H9 (cell line): ENCODE data around the gene ANO9. TPM values are rescaled to one million over a fixed set of nuclear protein-coding genes. Genes with fewer than 3 reads are reported as not detected.

Source experiments
- DNase-seq: peaks from one replicate; pipeline ENCODE4 v3.0.0-alpha.2; 2017
- H2AFZ ChIP-seq: one replicate; pipeline ENCODE4 v1.6.1; 2013; ENCODE audit warnings: mild to moderate bottlenecking, low read length, control low read depth, moderate library complexity
- H2AK5ac ChIP-seq: 2 replicates; pipeline ENCODE4 v1.6.1; 2013; ENCODE audit warnings: low read length, control low read depth, mixed read lengths; ENCODE audit not compliant: insufficient read length
- H2BK120ac ChIP-seq: one replicate; pipeline ENCODE4 v1.6.1; 2013; ENCODE audit warnings: low read depth, mild to moderate bottlenecking, low read length, control low read depth, inconsistent platforms; ENCODE audit not compliant: poor library complexity, severe bottlenecking
- H2BK12ac ChIP-seq: 2 replicates; pipeline ENCODE4 v1.6.1; 2013; ENCODE audit warnings: low read length, control low read depth, mixed read lengths, low read depth; ENCODE audit not compliant: insufficient read length
- H2BK15ac ChIP-seq: 2 replicates; pipeline ENCODE4 v1.6.1; 2013; ENCODE audit warnings: low read depth, low read length, control low read depth
- H2BK20ac ChIP-seq: one replicate; pipeline ENCODE4 v1.6.1; 2013; ENCODE audit warnings: low read depth, mild to moderate bottlenecking, low read length, control low read depth, inconsistent platforms; ENCODE audit not compliant: poor library complexity, severe bottlenecking
- H2BK5ac ChIP-seq: 2 replicates; pipeline ENCODE4 v1.6.1; 2013; ENCODE audit warnings: low read length, control low read depth, mixed read lengths; ENCODE audit not compliant: insufficient read length
- H3K14ac ChIP-seq: 2 replicates; pipeline ENCODE4 v1.6.1; 2013; ENCODE audit warnings: low read length, control low read depth; ENCODE audit not compliant: insufficient read depth
- H3K18ac ChIP-seq: 2 replicates; pipeline ENCODE4 v1.6.1; 2013; ENCODE audit warnings: low read depth, mild to moderate bottlenecking, mixed read lengths, low read length, control low read depth; ENCODE audit not compliant: insufficient read length
- H3K23ac ChIP-seq: 2 replicates; pipeline ENCODE4 v1.6.1; 2013; ENCODE audit warnings: low read length, control low read depth, mixed read lengths, low read depth; ENCODE audit not compliant: insufficient read length
- H3K23me2 ChIP-seq: 2 replicates; pipeline ENCODE4 v1.6.1; 2013; ENCODE audit warnings: low read depth, mild to moderate bottlenecking, mixed read lengths, low read length, control low read depth; ENCODE audit not compliant: insufficient read length, poor library complexity, severe bottlenecking
- H3K27ac ChIP-seq: 2 replicates; pipeline ENCODE4 v1.5.1; 2013; ENCODE audit warnings: low read length, control low read depth, mixed read lengths, low read depth; ENCODE audit not compliant: insufficient read length
- H3K27me3 ChIP-seq: 2 replicates; pipeline ENCODE4 v1.6.1; 2013; ENCODE audit warnings: low read length, control low read depth, inconsistent platforms; ENCODE audit not compliant: insufficient read depth
- H3K4ac ChIP-seq: 2 replicates; pipeline ENCODE4 v1.6.1; 2013; ENCODE audit warnings: low read depth, mild to moderate bottlenecking, control low read depth, inconsistent platforms, low read length, moderate library complexity
- H3K4me1 ChIP-seq: 2 replicates; pipeline ENCODE4 v1.6.1; 2013; ENCODE audit warnings: low read length, control low read depth, inconsistent platforms; ENCODE audit not compliant: insufficient read depth
- H3K4me2 ChIP-seq: 2 replicates; pipeline ENCODE4 v1.6.1; 2013; ENCODE audit warnings: low read length, control low read depth, mixed read lengths; ENCODE audit not compliant: insufficient read length, insufficient read depth
- H3K56ac ChIP-seq: 2 replicates; pipeline ENCODE4 v1.6.1; 2013; ENCODE audit warnings: low read depth, mild to moderate bottlenecking, mixed read lengths, low read length, control low read depth; ENCODE audit not compliant: insufficient read length
- H3K79me1 ChIP-seq: 2 replicates; pipeline ENCODE4 v1.6.1; 2013; ENCODE audit warnings: low read depth, mild to moderate bottlenecking, moderate library complexity, low read length, control low read depth, inconsistent platforms; ENCODE audit not compliant: insufficient read depth, poor library complexity, severe bottlenecking
- H3K79me2 ChIP-seq: 2 replicates; pipeline ENCODE4 v1.6.1; 2013; ENCODE audit warnings: low read length, control low read depth, inconsistent platforms; ENCODE audit not compliant: insufficient read depth
- H3K9ac ChIP-seq: 2 replicates; pipeline ENCODE4 v1.6.1; 2013; ENCODE audit warnings: low read length, control low read depth, mixed read lengths; ENCODE audit not compliant: insufficient read length; ENCODE audit errors: extremely low read depth
- H3K9me3 ChIP-seq: one replicate; pipeline ENCODE4 v1.6.1; 2013; ENCODE audit warnings: low read depth, low read length, inconsistent platforms; ENCODE audit not compliant: control insufficient read depth
- H3T11ph ChIP-seq: one replicate; pipeline ENCODE4 v1.6.1; 2013; ENCODE audit warnings: mild to moderate bottlenecking, low read length, control low read depth, inconsistent platforms
- H4K20me1 ChIP-seq: one replicate; pipeline ENCODE4 v1.6.1; 2013; ENCODE audit not compliant: control insufficient read depth, insufficient read length, insufficient read depth
- H4K5ac ChIP-seq: 2 replicates; pipeline ENCODE4 v1.6.1; 2013; ENCODE audit warnings: low read depth, mild to moderate bottlenecking, mixed read lengths, low read length, control low read depth; ENCODE audit not compliant: insufficient read length
- H4K8ac ChIP-seq: replicated peaks from 2 replicates; pipeline ENCODE4 v1.6.1; 2013; ENCODE audit warnings: low read length, control low read depth, mixed read lengths, low read depth; ENCODE audit not compliant: insufficient read length
- H4K91ac ChIP-seq: 2 replicates; pipeline ENCODE4 v1.6.1; 2013; ENCODE audit warnings: low read depth, mild to moderate bottlenecking, moderate library complexity, mixed read lengths, low read length, control low read depth; ENCODE audit not compliant: insufficient read length
- H3K27ac Mint-ChIP-seq, 3 experiments: 2 replicates in 2 of 3; 3 replicates in 1 of 3; pipeline ENCODE4 v1.8.0; 2020 to 2021; ENCODE audit warnings: mixed read lengths in 3 of 3, mild to moderate bottlenecking in 1 of 3, moderate library complexity in 1 of 3
- H3K27me3 Mint-ChIP-seq: 2 replicates; pipeline ENCODE4 v1.8.0; 2021; ENCODE audit warnings: low read depth, mild to moderate bottlenecking, moderate library complexity, mixed read lengths
- H3K36me3 Mint-ChIP-seq, 3 experiments: 2 replicates in 2 of 3; 3 replicates in 1 of 3; pipeline ENCODE4 v1.8.0; 2020 to 2021; ENCODE audit warnings: low read depth in 3 of 3, mixed read lengths in 3 of 3; ENCODE audit not compliant: insufficient read depth in 1 of 3
- H3K4me1 Mint-ChIP-seq, 2 experiments: 2 replicates each; pipeline ENCODE4 v1.8.0; 2020; ENCODE audit warnings: mixed read lengths in 2 of 2
- H3K4me3 Mint-ChIP-seq, 2 experiments: 2 replicates in 1 of 2; 3 replicates in 1 of 2; pipeline ENCODE4 v1.8.0; 2020 to 2021; ENCODE audit warnings: mild to moderate bottlenecking in 2 of 2, mixed read lengths in 2 of 2, moderate library complexity in 1 of 2
- H3K9me3 Mint-ChIP-seq, 2 experiments: 2 replicates in 1 of 2; 3 replicates in 1 of 2; pipeline ENCODE4 v1.8.0; 2020; ENCODE audit warnings: mild to moderate bottlenecking in 2 of 2, mixed read lengths in 2 of 2, moderate library complexity in 1 of 2
- WGBS: extraction: QIAGEN DNeasy Blood & Tissue Kit; methylation state at CpG from one replicate; pipeline ENCODE4 v1.1.7; 2013; ENCODE audit warnings: missing lambda C conversion rate, low lambda C conversion rate, mixed read lengths; ENCODE audit not compliant: insufficient read length; ENCODE audit errors: extremely low coverage; 5-methylcytosine and 5-hydroxymethylcytosine counted together
- total RNA-seq: library from RNA; stranded (reverse); gene quantifications from 2 replicates; pipeline ENCODE4 v1.2.1, GENCODE V29; 2021
- TF ChIP-seq, protein P1 (sequence below): fragments of 200-600 bp; sonication (generic); conservative IDR thresholded peaks from 3 replicates; pipeline ENCODE4 v1.8.0; 2021; ENCODE audit warnings: antibody characterized with exemption, mild to moderate bottlenecking

Gene ANO9
- total RNA-seq, 1 experiment from 2014 or later: 13.1 TPM

DNA sequence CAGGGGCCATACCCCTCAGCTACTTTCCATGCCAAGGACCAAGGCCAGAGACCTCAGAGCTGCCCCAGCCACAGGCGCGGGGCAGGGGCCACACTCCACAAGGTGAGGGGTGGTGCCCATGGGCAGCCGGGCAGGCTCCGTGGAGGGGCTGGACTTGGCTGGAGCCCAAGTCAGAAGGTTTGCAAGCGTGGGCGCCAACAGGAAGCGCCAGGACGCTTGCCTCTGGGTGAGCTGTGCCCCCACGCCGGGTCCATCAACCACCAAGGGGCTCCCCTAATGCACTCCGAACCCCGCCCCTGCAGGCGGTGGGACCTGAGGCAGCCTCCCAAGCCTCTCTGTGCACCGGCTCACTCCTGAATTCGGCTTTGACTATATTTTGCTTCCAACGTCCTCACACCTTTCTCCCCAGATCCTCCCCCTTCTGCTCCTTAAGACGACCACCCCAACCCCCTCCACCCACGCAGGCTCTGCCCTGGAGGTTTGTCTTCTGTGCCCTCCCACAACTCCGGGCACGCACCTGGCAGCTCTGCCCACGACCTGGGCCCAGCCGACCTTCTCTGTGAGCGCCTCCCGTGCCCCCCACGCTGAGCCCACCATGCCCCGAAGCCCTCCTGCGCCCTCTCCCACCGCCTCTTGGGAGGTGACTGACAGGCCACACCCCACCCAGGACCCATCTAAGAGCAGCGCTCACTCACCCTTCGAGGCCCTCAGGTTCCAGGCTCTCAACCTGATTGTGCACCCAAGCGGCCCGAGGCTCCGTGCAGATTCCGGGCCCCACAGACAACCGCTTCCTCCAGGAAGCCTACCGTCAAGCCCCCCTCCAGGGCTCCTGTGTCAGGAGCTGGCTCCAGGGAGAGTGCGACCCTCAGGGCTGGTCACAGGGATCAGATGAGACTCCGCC, 50.4 kb downstream of the ANO9 start:
- no peak overlapping the region for H3K14ac ChIP-seq
- TF ChIP-seq, protein P1, sequence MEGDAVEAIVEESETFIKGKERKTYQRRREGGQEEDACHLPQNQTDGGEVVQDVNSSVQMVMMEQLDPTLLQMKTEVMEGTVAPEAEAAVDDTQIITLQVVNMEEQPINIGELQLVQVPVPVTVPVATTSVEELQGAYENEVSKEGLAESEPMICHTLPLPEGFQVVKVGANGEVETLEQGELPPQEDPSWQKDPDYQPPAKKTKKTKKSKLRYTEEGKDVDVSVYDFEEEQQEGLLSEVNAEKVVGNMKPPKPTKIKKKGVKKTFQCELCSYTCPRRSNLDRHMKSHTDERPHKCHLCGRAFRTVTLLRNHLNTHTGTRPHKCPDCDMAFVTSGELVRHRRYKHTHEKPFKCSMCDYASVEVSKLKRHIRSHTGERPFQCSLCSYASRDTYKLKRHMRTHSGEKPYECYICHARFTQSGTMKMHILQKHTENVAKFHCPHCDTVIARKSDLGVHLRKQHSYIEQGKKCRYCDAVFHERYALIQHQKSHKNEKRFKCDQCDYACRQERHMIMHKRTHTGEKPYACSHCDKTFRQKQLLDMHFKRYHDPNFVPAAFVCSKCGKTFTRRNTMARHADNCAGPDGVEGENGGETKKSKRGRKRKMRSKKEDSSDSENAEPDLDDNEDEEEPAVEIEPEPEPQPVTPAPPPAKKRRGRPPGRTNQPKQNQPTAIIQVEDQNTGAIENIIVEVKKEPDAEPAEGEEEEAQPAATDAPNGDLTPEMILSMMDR: no peak
- no peak overlapping the region for H4K5ac ChIP-seq
- no peak overlapping the region for H3K56ac ChIP-seq
- H2BK12ac ChIP-seq: no peak overlapping the region
- H3K23me2 ChIP-seq: no peaks in the 10 kb centered on the region
- no peak overlapping the region for H3K4ac ChIP-seq
- H3K18ac ChIP-seq: no peak overlapping the region
- no peak overlapping the region for H2BK120ac ChIP-seq
- H3K9me3 ChIP-seq: peaks cover 7% of the 10 kb centered on the region
- DNase-seq: no peak
- no peaks in the 10 kb centered on the region for H3K79me1 ChIP-seq
- H2BK20ac ChIP-seq: no peak overlapping the region
- H2AFZ ChIP-seq: no peak overlapping the region
- H4K8ac ChIP-seq: no peak overlapping the region
- peaks cover 2% of the 10 kb centered on the region for H4K20me1 ChIP-seq
- Mint-ChIP-seq H3K27me3 (peaks cover 14% of the 10 kb centered on the region), H3K9me3 (peaks cover 9% of the 10 kb centered on the region in 2 experiments), H3K27ac (no peak overlapping the region), H3K4me3 (no peak overlapping the region), H3K36me3 (peaks cover 0 to 4% (median 2%) of the 10 kb centered on the region in 3 experiments; a peak in 4 of 7 replicates), H3K4me1 (peaks cover 4 to 13% of the 10 kb centered on the region in 2 experiments)
- H2AK5ac ChIP-seq: no peak overlapping the region
- no peak overlapping the region for H2BK15ac ChIP-seq
- no peak overlapping the region for H3K4me2 ChIP-seq
- no peaks in the 10 kb centered on the region for H3K79me2 ChIP-seq
- no CpG with 5 or more reads among the region's 38 CpGs for WGBS
- H3K4me1 ChIP-seq: no peaks in the 10 kb centered on the region; the same call in 1 of the 2 replicates
- H3T11ph ChIP-seq: no peak overlapping the region
- H4K91ac ChIP-seq: no peak overlapping the region
- no peak overlapping the region for H2BK5ac ChIP-seq
- no peak overlapping the region for H3K23ac ChIP-seq
- no peaks in the 10 kb centered on the region; the same call in 1 of the 2 replicates for H3K27me3 ChIP-seq
- no peak overlapping the region for H3K27ac ChIP-seq
- H3K9ac ChIP-seq: no peak overlapping the region
